ENCODE measurements around the gene IL16.
"Not testable (repeated sequence)": the region's sequence is repeated elsewhere in the genome, so short reads cannot be mapped to it uniquely, and the experiment has no call there.

Gene IL16

GRCh38 chr15:81156324-81156723 lies 40.4 kb upstream of the IL16 start:
- Histone ChIP-seq H3K27me3 (no peaks in the 10 kb centered on the region), H3K27ac (no peak overlapping the region), H3K9me3 (no peaks in the 10 kb centered on the region), H3K4me3 (ENCODE audit: low read depth in 1 of 2, low read length in 1 of 2) (no peak overlapping the region), H3K36me3 (no peaks in the 10 kb centered on the region), H3K4me1 (ENCODE audit: control insufficient read depth in 1 of 2, insufficient read depth in 1 of 2, low read depth in 1 of 2, low read length in 1 of 2) (no peaks in the 10 kb centered on the region)
- TF ChIP-seq CTCF (IDR thresholded peaks at IDR 0.05): no peak

GRCh38 chr15:81157195-81157938 lies 39.3 kb upstream of the IL16 start:
- peaks cover 7% of the 10 kb centered on the region for H3K27me3 ChIP-seq
- no peak overlapping the region for H3K4me3 ChIP-seq (ENCODE audit: low read depth in 1 of 2, low read length in 1 of 2)
- no peaks in the 10 kb centered on the region for H3K9me3 ChIP-seq
- no peaks in the 10 kb centered on the region for H3K4me1 ChIP-seq (ENCODE audit: control insufficient read depth in 1 of 2, insufficient read depth in 1 of 2, low read depth in 1 of 2, low read length in 1 of 2)
- TF ChIP-seq CTCF (IDR thresholded peaks at IDR 0.05): no peak
- H3K27ac ChIP-seq: no peak overlapping the region
- H3K36me3 ChIP-seq: no peaks in the 10 kb centered on the region

GRCh38 chr15:81157939-81158223 lies 38.8 kb upstream of the IL16 start:
- no peak overlapping the region for H3K27ac ChIP-seq
- H3K4me1 ChIP-seq (ENCODE audit: control insufficient read depth in 1 of 2, insufficient read depth in 1 of 2, low read depth in 1 of 2, low read length in 1 of 2): no peaks in the 10 kb centered on the region
- no peaks in the 10 kb centered on the region for H3K36me3 ChIP-seq
- H3K27me3 ChIP-seq: peaks cover 7% of the 10 kb centered on the region
- TF ChIP-seq CTCF (IDR thresholded peaks at IDR 0.05): no peak
- no peaks in the 10 kb centered on the region for H3K9me3 ChIP-seq
- no peak overlapping the region for H3K4me3 ChIP-seq (ENCODE audit: low read depth in 1 of 2, low read length in 1 of 2)

- H3K36me3 ChIP-seq; H3K9me3 ChIP-seq; H3K27ac ChIP-seq; H3K4me1 ChIP-seq (ENCODE audit: control insufficient read depth in 1 of 2, insufficient read depth in 1 of 2, low read depth in 1 of 2, low read length in 1 of 2); H3K4me3 ChIP-seq (ENCODE audit: low read depth in 1 of 2, low read length in 1 of 2); H3K27me3 ChIP-seq: not testable (repeated sequence)
Observed at GRCh38 chr15:81158561-81158960, 38.1 kb upstream of the IL16 start.

- H3K27ac ChIP-seq: no peak overlapping the region
- H3K27me3 ChIP-seq: peaks cover 7% of the 10 kb centered on the region
Observed at GRCh38 chr15:81160312-81161159, 36.1 kb upstream of the IL16 start.

More at GRCh38 chr15:81160312-81161159, 36.1 kb upstream of the IL16 start:
- Histone ChIP-seq H3K4me3 (ENCODE audit: low read depth in 1 of 2, low read length in 1 of 2) (no peak overlapping the region), H3K36me3 (no peaks in the 10 kb centered on the region), H3K4me1 (ENCODE audit: control insufficient read depth in 1 of 2, insufficient read depth in 1 of 2, low read depth in 1 of 2, low read length in 1 of 2) (no peaks in the 10 kb centered on the region), H3K9me3 (no peaks in the 10 kb centered on the region)
- TF ChIP-seq CTCF (IDR thresholded peaks at IDR 0.05): no peak

All from neutrophil (primary cell).